GM19035 (cell line): Measurements from ENCODE around the gene DNA2.

Experiments used
- ATAC-seq: cut with Tn5 transposase; IDR thresholded peaks from one replicate; pipeline ENCODE4 v1.9.1; 2021; ENCODE audit not compliant: unreplicated experiment

DNA2 gene

DNA sequence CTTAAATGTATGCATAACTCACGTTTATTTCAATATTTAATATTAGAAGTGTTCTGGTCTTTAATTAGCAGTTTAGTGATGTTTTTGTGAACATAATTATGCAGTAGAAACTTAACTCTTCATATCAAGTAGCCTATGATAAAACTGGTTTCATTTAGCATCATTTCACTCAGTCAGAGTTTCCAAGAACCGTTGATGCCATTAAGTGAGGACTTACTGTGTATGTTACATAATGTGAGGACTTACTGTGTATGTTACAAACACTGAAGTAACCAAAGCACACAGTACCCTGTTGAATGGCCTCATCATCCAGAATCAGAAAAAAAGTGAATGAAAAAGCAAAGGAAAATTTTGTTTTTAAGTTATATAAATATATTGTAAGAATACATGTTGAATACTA, 106.2 kb downstream of the DNA2 start:
- ATAC-seq: no peak

DNA sequence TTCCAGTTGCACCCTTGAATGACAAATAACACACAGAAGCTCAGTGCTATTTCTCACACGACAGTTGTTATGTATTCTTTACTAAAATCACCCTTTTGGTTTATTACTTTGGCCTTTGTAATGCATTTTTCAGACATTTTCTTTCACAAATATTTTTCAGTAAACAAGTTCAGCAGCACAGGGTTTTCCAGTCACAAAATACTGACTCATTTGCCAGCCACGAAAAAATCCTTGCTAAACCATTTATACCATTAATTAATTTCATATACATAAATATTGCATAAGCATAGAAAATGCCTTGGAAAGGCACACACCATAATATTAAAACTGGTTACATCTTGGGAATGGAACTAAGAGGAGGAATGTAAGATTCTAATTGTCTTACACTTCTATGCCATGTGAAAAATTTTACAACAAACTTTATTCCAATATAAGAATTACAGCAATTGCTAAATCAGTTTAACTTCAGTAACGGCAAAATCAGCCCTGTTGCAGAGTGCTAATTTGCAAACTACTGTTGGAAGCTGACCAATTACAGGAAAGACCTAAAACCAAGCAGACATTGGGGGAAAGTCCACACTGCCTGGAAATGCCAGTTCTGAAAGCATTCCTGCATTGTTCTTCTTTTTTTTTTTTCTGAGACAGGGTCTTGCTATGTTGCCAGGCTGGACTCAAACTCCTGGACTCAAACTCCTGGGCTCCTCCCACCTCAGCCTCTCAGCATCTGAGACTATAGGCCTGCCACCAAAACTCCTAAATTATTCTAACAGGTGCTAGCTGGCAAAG, 107.5 kb downstream of the DNA2 start:
- ATAC-seq: no peak
